ENCODE data around the gene STIM1.
"Not testable (repeated sequence)": the region's sequence is repeated elsewhere in the genome, so short reads cannot be mapped to it uniquely, and the experiment has no call there.

The STIM1 gene

GRCh38 chr11:4049006-4049405 lies 193.5 kb downstream of the STIM1 start:
- Histone ChIP-seq H3F3A (ENCODE audit: insufficient read depth) (no peaks in the 10 kb centered on the region), H3K27ac (ENCODE audit: low read depth, low read length) (no peak overlapping the region), H3K9ac (ENCODE audit: low read length) (no peak overlapping the region), H3K79me2 (ENCODE audit: insufficient read depth, low read length) (no peaks in the 10 kb centered on the region), H3K36me3 (ENCODE audit: low read length) (no peaks in the 10 kb centered on the region), H3K9me3 (ENCODE audit: insufficient read depth, low read length) (no peaks in the 10 kb centered on the region), H2AFZ (ENCODE audit: low read depth, low read length, severe bottlenecking) (no peak overlapping the region), H3K4me3 (ENCODE audit: insufficient read depth, low read length, poor library complexity, severe bottlenecking) (no peak overlapping the region), H4K20me1 (ENCODE audit: low read depth, low read length) (no peaks in the 10 kb centered on the region), H3K9me2 (replicated peaks; ENCODE audit: insufficient read depth, low read length) (no peaks in the 10 kb centered on the region), H3K27me3 (ENCODE audit: low read length) (no peaks in the 10 kb centered on the region), H3K4me2 (ENCODE audit: low read depth, low read length, poor library complexity, severe bottlenecking) (no peak overlapping the region)
- TF ChIP-seq EZH2phosphoT487 (conservative IDR thresholded peaks at IDR 0.05; ENCODE audit: low read length) (no peak), CTCF (IDR thresholded peaks at IDR 0.05; ENCODE audit: insufficient read depth, low read length, poor library complexity, severe bottlenecking) (no peak)

- Histone ChIP-seq H3K27me3 (ENCODE audit: low read length) (no peaks in the 10 kb centered on the region), H3K4me3 (ENCODE audit: insufficient read depth, low read length, poor library complexity, severe bottlenecking) (no peak overlapping the region), H4K20me1 (ENCODE audit: low read depth, low read length) (no peaks in the 10 kb centered on the region), H3K9ac (ENCODE audit: low read length) (no peak overlapping the region), H3F3A (ENCODE audit: insufficient read depth) (no peaks in the 10 kb centered on the region), H3K4me2 (ENCODE audit: low read depth, low read length, poor library complexity, severe bottlenecking) (no peak overlapping the region), H3K9me3 (ENCODE audit: insufficient read depth, low read length) (no peaks in the 10 kb centered on the region), H3K27ac (ENCODE audit: low read depth, low read length) (no peak overlapping the region), H3K36me3 (ENCODE audit: low read length) (no peaks in the 10 kb centered on the region), H3K9me2 (replicated peaks; ENCODE audit: insufficient read depth, low read length) (no peaks in the 10 kb centered on the region), H3K79me2 (ENCODE audit: insufficient read depth, low read length) (no peaks in the 10 kb centered on the region), H2AFZ (ENCODE audit: low read depth, low read length, severe bottlenecking) (no peak overlapping the region)
- TF ChIP-seq EZH2phosphoT487 (conservative IDR thresholded peaks at IDR 0.05; ENCODE audit: low read length) (no peak), CTCF (IDR thresholded peaks at IDR 0.05; ENCODE audit: insufficient read depth, low read length, poor library complexity, severe bottlenecking) (no peak)
Measured at GRCh38 chr11:4050138-4050537, 194.7 kb downstream of the STIM1 start.

GRCh38 chr11:4053200-4053599 lies 197.7 kb downstream of the STIM1 start:
- not testable (repeated sequence) for H3K4me2 ChIP-seq (ENCODE audit: low read depth, low read length, poor library complexity, severe bottlenecking); H3K36me3 ChIP-seq (ENCODE audit: low read length); H3K9me2 ChIP-seq (replicated peaks; ENCODE audit: insufficient read depth, low read length); H2AFZ ChIP-seq (ENCODE audit: low read depth, low read length, severe bottlenecking); H3K9me3 ChIP-seq (ENCODE audit: insufficient read depth, low read length); H4K20me1 ChIP-seq (ENCODE audit: low read depth, low read length); H3K27ac ChIP-seq (ENCODE audit: low read depth, low read length); H3K4me3 ChIP-seq (ENCODE audit: insufficient read depth, low read length, poor library complexity, severe bottlenecking); H3K79me2 ChIP-seq (ENCODE audit: insufficient read depth, low read length); H3K27me3 ChIP-seq (ENCODE audit: low read length); H3F3A ChIP-seq (ENCODE audit: insufficient read depth); H3K9ac ChIP-seq (ENCODE audit: low read length)

GRCh38 chr11:4054643-4055042 lies 199.2 kb downstream of the STIM1 start:
- no peaks in the 10 kb centered on the region for H3K9me3 ChIP-seq (ENCODE audit: insufficient read depth, low read length)
- no peaks in the 10 kb centered on the region for H3K9me2 ChIP-seq (replicated peaks; ENCODE audit: insufficient read depth, low read length)
- H2AFZ ChIP-seq (ENCODE audit: low read depth, low read length, severe bottlenecking), result no peak overlapping the region
- TF ChIP-seq EZH2phosphoT487 (conservative IDR thresholded peaks at IDR 0.05; ENCODE audit: low read length), result no peak
- TF ChIP-seq CTCF (IDR thresholded peaks at IDR 0.05; ENCODE audit: insufficient read depth, low read length, poor library complexity, severe bottlenecking), result no peak
- no peak overlapping the region for H3K27ac ChIP-seq (ENCODE audit: low read depth, low read length)
- no peaks in the 10 kb centered on the region for H3F3A ChIP-seq (ENCODE audit: insufficient read depth)
- no peaks in the 10 kb centered on the region for H4K20me1 ChIP-seq (ENCODE audit: low read depth, low read length)
- H3K4me2 ChIP-seq (ENCODE audit: low read depth, low read length, poor library complexity, severe bottlenecking), result no peak overlapping the region
- H3K4me3 ChIP-seq (ENCODE audit: insufficient read depth, low read length, poor library complexity, severe bottlenecking), result no peak overlapping the region
- H3K36me3 ChIP-seq (ENCODE audit: low read length), result no peaks in the 10 kb centered on the region
- no peaks in the 10 kb centered on the region for H3K79me2 ChIP-seq (ENCODE audit: insufficient read depth, low read length)
- H3K9ac ChIP-seq (ENCODE audit: low read length), result no peak overlapping the region
- no peaks in the 10 kb centered on the region for H3K27me3 ChIP-seq (ENCODE audit: low read length)

Data from SU-DHL-6 (cell line).